Adrenal gland (tissue), 5 donors: ENCODE measurements around the gene STAP2.
"Not testable (repeated sequence)": the region's sequence is repeated elsewhere in the genome, so short reads cannot be mapped to it uniquely, and the experiment has no call there.

ENCODE experiments used
- POLR2A ChIP-seq, 2 donors: fragments of 450-650 bp; IDR thresholded peaks; one replicate each; pipeline ENCODE4 v1.6.1; 2017; ENCODE audit warnings: antibody characterized with exemption in 2 of 2, mild to moderate bottlenecking in 2 of 2, moderate library complexity in 1 of 2
- TF ChIP-seq, protein P1 (sequence below), 6 experiments: fragments of 450-650 bp in 4 of 6; fragments of 200-600 bp in 2 of 6; sonication (generic) in 1 of 6; IDR thresholded peaks; 1 replicate in 5 of 6; 2 replicates in 1 of 6; pipeline versions ENCODE4 v1.5.1 to v1.8.0; 2016 to 2021; ENCODE audit warnings: antibody characterized with exemption in 6 of 6, mild to moderate bottlenecking in 2 of 6, moderate library complexity in 1 of 6
- donor health status: DM: no; HTN: no; CAD: no.

DNA sequence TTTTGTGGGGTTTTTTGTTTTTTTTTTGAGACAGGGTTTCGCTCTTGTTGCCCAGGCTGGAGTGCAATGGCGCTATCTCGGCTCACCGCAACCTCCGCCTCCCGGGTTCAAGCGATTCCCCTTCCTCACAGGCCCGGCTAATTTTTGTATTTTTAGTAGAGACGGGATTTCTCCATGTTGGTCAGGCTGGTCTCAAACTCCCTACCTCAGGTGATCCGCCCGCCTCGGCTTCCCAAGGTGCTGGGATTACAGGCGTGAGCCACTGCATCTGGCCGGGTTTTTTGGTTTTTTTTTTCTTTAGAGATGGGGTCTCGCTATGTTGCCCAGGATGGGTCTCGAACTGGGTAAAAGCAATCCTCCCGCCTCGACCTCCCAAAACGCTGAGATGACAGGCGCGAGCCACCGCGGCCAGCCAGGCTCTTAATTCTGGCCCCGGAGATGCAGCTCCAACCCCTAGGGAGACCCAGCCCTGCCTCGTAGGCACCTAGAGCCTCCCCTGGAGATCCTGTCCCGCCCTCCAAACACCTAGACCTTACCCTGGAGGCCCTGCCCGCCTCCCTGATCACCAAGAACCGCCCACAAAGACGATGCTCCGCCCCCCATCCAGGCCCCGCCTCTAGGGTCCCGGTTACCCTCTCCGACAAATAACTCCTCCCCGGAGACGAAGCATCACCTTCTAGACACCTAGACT is 9.5 kb downstream of the STAP2 start:
- not testable (repeated sequence) for TF ChIP-seq POLR2A (IDR thresholded peaks at IDR 0.05)
- TF ChIP-seq, protein P1, sequence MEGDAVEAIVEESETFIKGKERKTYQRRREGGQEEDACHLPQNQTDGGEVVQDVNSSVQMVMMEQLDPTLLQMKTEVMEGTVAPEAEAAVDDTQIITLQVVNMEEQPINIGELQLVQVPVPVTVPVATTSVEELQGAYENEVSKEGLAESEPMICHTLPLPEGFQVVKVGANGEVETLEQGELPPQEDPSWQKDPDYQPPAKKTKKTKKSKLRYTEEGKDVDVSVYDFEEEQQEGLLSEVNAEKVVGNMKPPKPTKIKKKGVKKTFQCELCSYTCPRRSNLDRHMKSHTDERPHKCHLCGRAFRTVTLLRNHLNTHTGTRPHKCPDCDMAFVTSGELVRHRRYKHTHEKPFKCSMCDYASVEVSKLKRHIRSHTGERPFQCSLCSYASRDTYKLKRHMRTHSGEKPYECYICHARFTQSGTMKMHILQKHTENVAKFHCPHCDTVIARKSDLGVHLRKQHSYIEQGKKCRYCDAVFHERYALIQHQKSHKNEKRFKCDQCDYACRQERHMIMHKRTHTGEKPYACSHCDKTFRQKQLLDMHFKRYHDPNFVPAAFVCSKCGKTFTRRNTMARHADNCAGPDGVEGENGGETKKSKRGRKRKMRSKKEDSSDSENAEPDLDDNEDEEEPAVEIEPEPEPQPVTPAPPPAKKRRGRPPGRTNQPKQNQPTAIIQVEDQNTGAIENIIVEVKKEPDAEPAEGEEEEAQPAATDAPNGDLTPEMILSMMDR (IDR thresholded peaks at IDR 0.05), result not testable (repeated sequence)
